NT2/D1 (cell line): ENCODE data around the gene ITGB5.
"Not testable (repeated sequence)": the region's sequence is repeated elsewhere in the genome, so short reads cannot be mapped to it uniquely, and the experiment has no call there.

Experiments used
- DNase-seq: peaks from one replicate; pipeline ENCODE4 v3.0.0-alpha.2; 2011; ENCODE audit warnings: low read depth, low spot score
- H3K27me3 ChIP-seq: 2 replicates; pipeline ENCODE4 v1.6.0; 2011; ENCODE audit warnings: mild to moderate bottlenecking; ENCODE audit not compliant: insufficient read length, insufficient read depth
- H3K36me3 ChIP-seq: 2 replicates; pipeline ENCODE4 v1.6.1; 2011; ENCODE audit warnings: mild to moderate bottlenecking, low read length, mixed read lengths; ENCODE audit not compliant: insufficient read depth, insufficient read length
- H3K4me1 ChIP-seq: 2 replicates; pipeline ENCODE4 v1.5.1; 2011; ENCODE audit not compliant: insufficient read depth, insufficient read length
- H3K4me3 ChIP-seq: 2 replicates; pipeline ENCODE4 v1.5.1; 2011; ENCODE audit warnings: low read depth; ENCODE audit not compliant: insufficient read length
- H3K9ac ChIP-seq: 2 replicates; pipeline ENCODE4 v1.6.0; 2011; ENCODE audit warnings: low read depth; ENCODE audit not compliant: insufficient read length
- H3K9me3 ChIP-seq: 2 replicates; pipeline ENCODE4 v1.5.1; 2011; ENCODE audit warnings: mild to moderate bottlenecking, low read length; ENCODE audit not compliant: insufficient read depth
- SUZ12 ChIP-seq: IDR thresholded peaks from 2 replicates; pipeline ENCODE4 v1.6.1; 2011; ENCODE audit not compliant: insufficient read length, insufficient read depth; ENCODE audit errors: extremely low read depth
- YY1 ChIP-seq: IDR thresholded peaks from 2 replicates; pipeline ENCODE4 v1.6.1; 2011; ENCODE audit not compliant: insufficient read length, insufficient read depth
- ZNF274 ChIP-seq: IDR thresholded peaks from 2 replicates; pipeline ENCODE4 v1.6.1; 2011; ENCODE audit warnings: mild to moderate bottlenecking, low read depth, low read length

ITGB5 gene

DNA sequence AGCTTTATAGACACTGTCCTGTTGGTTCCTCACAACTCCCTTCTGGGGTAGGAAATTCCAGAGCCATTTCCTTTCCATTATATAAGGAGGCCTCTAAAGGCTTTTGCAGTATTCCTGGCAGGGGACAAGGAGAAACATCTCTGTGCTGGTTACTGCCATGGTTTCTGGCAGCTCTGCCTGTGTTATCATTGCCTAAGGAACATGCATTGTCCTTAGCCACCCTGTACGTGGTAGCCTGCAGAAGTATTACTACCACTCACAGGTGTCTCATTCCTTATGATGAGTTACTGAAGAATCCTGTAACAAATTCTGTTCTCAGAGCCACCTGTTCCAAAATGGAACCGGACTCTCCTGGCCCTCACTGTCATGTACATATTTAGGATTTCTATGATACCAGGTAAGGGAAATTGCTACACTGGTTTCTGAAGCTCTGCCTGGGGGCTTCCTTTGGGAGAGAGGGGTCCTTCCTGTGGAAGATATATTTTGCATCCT is 98.9 kb downstream of the ITGB5 start:
- no peak for TF ChIP-seq YY1
- no peak for TF ChIP-seq SUZ12
- no peak for TF ChIP-seq ZNF274
- Histone ChIP-seq H3K27me3 (no peaks in the 10 kb centered on the region), H3K9me3 (no peaks in the 10 kb centered on the region), H3K36me3 (peaks cover 64% of the 10 kb centered on the region), H3K4me1 (peaks cover 4% of the 10 kb centered on the region), H3K9ac (no peak overlapping the region), H3K4me3 (no peak overlapping the region)
- no peak for DNase-seq

DNA sequence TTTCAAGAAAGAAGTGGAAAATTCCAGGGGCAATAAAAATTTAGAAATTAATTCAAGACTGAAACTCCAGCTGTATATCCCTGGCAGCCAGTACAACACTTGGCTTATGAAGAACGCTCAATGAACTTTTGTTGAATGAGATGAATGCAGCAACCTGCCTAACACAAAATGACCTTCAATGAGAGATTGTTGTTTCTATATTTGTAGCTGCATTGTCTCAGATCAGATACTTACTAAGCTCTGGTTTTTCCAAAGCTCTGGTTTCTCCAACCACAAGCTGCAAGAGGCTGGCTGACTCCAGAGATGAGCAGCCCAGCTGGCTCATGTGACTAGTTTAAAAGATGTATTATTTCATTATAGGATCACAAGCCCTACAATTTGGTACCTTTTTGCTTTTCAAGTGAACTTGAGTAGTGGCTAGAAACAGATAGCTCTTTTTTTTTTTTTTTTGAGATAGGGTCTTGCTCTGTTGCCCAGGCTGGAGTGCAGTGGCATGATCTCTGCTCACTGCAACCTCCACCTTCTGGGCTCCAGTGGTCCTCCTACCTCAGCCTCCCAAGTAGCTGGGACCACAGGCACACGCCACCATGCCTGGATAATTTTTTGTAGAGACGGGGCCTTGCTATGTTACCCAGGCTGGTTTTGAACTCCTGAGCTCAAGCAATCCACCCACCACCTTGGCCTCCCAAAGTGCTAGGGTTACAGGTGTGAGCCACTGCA is 99.5 kb downstream of the ITGB5 start:
- Histone ChIP-seq H3K36me3 (peaks cover 59% of the 10 kb centered on the region), H3K4me3 (no peak overlapping the region), H3K9ac (no peak overlapping the region), H3K27me3 (no peaks in the 10 kb centered on the region), H3K4me1 (peaks cover 4% of the 10 kb centered on the region), H3K9me3 (no peaks in the 10 kb centered on the region)
- DNase-seq: no peak
- TF ChIP-seq YY1 (no peak), SUZ12 (no peak), ZNF274 (no peak)

DNA sequence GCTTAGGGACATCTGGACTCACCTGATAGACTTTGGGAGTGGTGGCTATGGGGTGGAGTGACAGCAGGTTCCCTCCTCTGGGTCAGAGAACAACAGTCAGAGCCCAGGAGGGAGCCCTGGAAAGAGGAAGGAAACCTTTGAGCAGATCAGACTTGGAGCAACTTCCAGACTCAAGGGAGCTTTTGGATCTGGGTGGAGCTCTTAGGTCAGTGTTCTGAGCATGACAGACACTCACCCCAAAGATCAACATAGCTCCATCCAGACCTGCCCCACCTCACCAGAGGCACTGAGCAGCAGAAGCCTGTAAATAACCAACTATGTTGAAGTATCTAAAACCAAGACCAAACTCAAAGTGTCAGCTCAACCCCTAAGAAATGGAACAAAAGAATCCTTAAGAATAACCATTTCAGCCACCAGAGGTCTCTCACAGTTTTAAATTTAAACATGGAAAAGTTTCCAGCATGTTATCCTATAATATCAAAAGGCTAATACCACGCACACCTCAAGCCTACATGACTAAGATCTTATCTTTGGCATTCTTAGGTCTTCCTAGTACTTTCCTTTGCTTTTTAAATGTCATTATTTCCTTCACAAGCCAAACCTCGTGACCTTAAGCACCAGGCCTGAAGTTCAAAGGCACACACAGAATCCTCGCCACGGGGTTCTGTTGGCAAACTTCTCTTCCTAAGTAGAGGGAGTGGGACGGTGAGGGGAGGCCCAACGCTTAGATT is 100.5 kb downstream of the ITGB5 start:
- Histone ChIP-seq H3K9ac (no peak overlapping the region), H3K4me1 (peaks cover 3% of the 10 kb centered on the region), H3K9me3 (no peaks in the 10 kb centered on the region), H3K27me3 (no peaks in the 10 kb centered on the region), H3K4me3 (no peak overlapping the region), H3K36me3 (peaks cover 51% of the 10 kb centered on the region)
- no peak for TF ChIP-seq YY1
- TF ChIP-seq ZNF274: no peak
- TF ChIP-seq SUZ12: no peak
- DNase-seq: no peak

DNA sequence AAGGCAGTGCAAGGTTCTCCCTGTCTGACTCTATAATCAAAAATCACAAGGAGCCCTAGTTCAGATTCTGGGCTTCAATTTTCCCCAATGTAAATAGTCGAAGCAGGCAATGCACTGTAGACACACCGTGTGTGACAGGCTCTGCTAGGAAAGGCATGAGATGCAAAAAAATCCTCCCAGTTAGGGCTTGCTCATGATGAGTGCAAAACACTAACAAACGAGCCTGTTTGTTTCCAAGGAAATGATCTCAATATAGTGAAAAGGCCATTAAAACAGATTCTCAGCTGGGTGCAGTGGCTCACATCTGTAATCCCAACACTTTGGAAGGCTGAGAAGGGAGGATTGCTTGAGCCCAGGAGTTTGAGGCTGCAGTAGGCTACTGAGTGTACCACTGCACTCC is 101.2 kb downstream of the ITGB5 start:
- Histone ChIP-seq H3K9ac (no peak overlapping the region), H3K27me3 (no peaks in the 10 kb centered on the region), H3K4me1 (peaks cover 4% of the 10 kb centered on the region), H3K4me3 (no peak overlapping the region), H3K9me3 (no peaks in the 10 kb centered on the region), H3K36me3 (peaks cover 44% of the 10 kb centered on the region)
- DNase-seq: no peak
- TF ChIP-seq SUZ12: no peak
- no peak for TF ChIP-seq ZNF274
- no peak for TF ChIP-seq YY1

DNA sequence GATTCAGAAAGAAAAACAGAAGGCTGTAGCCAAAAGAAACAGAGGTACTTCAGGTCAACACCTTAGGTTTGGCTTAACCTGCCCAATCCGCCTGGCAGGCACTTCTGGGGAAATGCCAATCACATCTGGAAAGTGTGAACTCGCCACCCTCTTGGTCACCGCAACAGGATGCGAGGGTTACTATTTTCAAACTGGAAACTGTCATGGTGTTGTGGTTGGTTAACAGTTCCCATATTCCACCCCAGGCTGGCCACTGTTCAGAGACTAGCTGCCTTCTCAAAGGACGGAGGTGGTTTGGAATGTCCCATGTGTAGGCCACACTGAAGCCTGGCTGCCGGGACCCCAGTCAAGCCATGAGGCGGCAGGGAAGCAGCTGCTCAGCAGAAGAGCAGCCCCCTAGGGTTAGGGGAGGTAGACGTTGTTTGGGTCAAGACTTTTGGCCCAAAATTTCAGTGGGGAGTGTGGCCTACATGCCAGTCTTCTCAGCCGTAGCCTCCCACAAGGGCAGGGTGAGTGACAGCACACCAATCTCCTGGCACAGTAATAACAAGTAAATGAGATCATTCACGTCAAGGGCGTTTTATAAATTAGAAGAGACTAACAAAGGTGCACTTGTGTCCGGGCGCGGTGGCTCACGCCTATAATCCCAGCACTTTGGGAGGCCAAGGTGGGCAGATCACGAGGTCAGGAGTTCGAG is 102.3 kb downstream of the ITGB5 start:
- no peak for TF ChIP-seq ZNF274
- TF ChIP-seq YY1: no peak
- no peak for TF ChIP-seq SUZ12
- Histone ChIP-seq H3K36me3 (peaks cover 43% of the 10 kb centered on the region), H3K27me3 (no peaks in the 10 kb centered on the region), H3K9ac (no peak overlapping the region), H3K9me3 (no peaks in the 10 kb centered on the region), H3K4me3 (no peak overlapping the region), H3K4me1 (peaks cover 14% of the 10 kb centered on the region)
- no peak for DNase-seq

DNA sequence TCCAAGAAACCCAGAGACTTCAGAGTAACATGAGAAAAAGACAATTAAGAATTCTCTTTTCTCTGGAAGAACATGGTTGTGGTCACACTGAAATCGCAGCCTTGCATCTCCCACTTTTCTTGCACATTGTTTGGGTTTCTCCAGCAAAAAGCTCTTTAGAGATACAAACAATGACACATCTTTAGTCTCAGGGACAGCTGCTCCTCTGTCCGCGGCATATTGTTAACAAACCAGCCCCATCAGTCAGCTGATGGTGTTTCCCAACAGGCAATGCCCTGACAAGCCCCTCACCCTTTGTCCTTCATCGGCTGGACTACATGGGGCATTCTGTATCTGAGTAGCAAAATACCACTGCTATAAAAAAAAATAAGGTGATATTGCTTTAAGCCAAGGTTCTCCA is 103.5 kb downstream of the ITGB5 start:
- Histone ChIP-seq H3K27me3 (no peaks in the 10 kb centered on the region), H3K9ac (no peak overlapping the region), H3K4me3 (no peak overlapping the region), H3K9me3 (no peaks in the 10 kb centered on the region), H3K4me1 (peaks cover 15% of the 10 kb centered on the region), H3K36me3 (peaks cover 45% of the 10 kb centered on the region)
- DNase-seq: no peak
- TF ChIP-seq SUZ12: no peak
- no peak for TF ChIP-seq YY1
- TF ChIP-seq ZNF274: no peak

DNA sequence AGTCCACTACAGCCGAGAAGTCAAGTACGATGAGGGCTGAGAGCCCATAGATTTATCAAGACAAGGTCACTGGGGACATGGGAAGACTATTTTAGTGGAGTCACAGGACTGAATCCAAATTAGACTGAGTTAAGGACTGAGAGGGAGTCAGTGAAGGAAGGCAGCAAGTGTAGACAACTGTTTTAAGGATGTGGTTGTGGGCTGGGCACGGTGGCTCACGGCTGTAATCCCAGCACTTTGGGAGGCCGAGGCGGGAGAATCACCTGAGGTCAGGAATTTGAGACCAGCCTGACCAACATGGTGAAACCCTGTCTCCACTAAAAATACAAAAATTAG is 104.8 kb downstream of the ITGB5 start:
- DNase-seq, H3K9ac ChIP-seq, H3K27me3 ChIP-seq, H3K9me3 ChIP-seq, H3K4me3 ChIP-seq: not testable (repeated sequence)
- H3K4me1 ChIP-seq: peaks cover 15% of the 10 kb centered on the region
- H3K36me3 ChIP-seq: peaks cover 49% of the 10 kb centered on the region
